ENCODE data around the gene ACTRT2.

The ACTRT2 gene

GRCh38 chr1:3021233-3021671 is at the start of gene ACTRT2:
Gene ACTRT2 (plus strand): TSS chr1:3021467. CDS start chr1:3021687, 220 bp downstream.
- no peak within 1 kb of the TSS for H3K27ac ChIP-seq
- TF ChIP-seq ZFX (IDR thresholded peaks at IDR 0.05): no peak
- TF ChIP-seq, protein P1, sequence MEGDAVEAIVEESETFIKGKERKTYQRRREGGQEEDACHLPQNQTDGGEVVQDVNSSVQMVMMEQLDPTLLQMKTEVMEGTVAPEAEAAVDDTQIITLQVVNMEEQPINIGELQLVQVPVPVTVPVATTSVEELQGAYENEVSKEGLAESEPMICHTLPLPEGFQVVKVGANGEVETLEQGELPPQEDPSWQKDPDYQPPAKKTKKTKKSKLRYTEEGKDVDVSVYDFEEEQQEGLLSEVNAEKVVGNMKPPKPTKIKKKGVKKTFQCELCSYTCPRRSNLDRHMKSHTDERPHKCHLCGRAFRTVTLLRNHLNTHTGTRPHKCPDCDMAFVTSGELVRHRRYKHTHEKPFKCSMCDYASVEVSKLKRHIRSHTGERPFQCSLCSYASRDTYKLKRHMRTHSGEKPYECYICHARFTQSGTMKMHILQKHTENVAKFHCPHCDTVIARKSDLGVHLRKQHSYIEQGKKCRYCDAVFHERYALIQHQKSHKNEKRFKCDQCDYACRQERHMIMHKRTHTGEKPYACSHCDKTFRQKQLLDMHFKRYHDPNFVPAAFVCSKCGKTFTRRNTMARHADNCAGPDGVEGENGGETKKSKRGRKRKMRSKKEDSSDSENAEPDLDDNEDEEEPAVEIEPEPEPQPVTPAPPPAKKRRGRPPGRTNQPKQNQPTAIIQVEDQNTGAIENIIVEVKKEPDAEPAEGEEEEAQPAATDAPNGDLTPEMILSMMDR (conservative IDR thresholded peaks at IDR 0.05): no peak

GRCh38 chr1:2971609-2972008 is 49.7 kb upstream of the ACTRT2 start:
- TF ChIP-seq, protein P1 (conservative IDR thresholded peaks at IDR 0.05): no peak
- no peak for TF ChIP-seq ZFX (IDR thresholded peaks at IDR 0.05)
- H3K27ac ChIP-seq: no peak overlapping the region

DNA sequence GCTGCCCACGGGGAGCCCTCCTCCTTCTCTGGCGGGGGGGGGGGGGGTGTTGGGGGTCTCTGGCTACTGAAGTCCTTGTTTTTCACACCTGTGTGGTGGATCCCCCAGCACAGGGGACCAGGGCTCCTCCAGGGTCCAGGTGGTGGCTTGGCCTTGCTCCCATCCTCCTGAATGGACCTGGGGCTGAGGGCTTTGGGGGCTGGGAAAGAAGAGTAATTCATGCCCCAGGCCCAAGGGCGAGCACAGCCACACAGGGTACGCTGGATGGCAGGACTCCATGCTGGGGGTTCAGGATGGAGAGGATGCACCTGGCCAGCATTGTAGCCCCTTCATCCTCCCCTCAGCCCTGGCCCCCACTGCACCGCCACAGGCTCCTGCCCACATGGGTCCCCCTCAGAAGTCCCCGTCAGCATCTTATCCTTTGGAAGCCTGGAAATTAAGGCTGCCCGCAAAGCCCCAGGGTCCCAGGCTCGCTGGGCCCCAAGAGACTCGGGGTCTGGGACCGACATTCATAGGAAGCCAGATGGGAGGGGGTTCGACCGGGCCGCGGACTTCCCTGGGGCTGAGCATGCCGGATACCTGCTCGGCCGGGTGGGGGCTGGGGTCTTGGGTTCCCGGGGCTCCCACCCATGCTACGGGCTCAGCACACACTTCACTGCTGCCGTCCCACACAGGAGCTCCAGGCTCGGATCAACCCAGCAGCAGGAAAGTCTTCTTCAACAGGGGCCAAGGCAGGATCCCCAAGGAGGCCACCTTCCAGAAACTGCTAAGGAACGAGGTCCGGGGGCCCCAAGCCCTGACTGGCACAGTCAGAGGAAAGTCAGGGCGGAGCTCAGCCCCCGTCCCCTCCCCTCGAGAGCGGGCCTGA is 49.0 kb upstream of the ACTRT2 start:
- TF ChIP-seq, protein P1 (conservative IDR thresholded peaks at IDR 0.05): no peak
- TF ChIP-seq ZFX (IDR thresholded peaks at IDR 0.05): no peak
- H3K27ac ChIP-seq: no peak overlapping the region

DNA sequence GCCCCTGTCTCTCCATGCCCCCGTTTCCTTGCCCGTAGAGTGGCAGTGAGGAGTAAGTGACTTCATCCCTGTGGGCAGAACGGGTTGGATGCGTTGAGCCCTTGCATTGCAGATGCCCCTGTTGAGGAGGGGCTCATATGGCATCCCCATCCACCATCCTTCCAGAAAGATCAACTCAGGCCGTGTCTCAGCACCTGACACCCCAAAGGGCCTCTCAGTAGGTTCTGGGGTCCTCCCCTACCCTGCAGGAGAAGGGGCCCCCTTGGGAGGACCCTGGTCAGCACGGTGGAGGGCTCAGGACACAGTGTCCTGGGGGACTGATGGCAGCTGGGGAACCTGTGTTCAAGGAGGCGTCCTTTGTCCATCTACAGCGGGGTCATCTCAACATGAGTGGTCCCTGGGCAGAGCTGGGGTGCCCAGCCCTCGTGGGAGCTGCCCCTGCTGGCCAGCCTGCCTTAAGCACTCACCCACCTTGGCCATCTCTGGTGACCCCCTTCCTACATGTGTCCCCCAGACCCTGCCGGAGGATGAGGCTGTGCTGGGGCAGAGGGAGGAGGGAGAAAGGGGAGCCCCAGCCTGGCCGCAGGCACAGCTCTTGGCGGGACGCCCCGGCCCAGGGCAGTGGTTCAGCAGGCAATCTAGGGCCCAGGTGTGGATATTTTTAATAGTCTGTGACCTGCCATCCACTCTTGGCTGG is 48.2 kb upstream of the ACTRT2 start:
- TF ChIP-seq, protein P1 (conservative IDR thresholded peaks at IDR 0.05): no peak
- TF ChIP-seq ZFX (IDR thresholded peaks at IDR 0.05): no peak
- H3K27ac ChIP-seq: no peak overlapping the region

DNA sequence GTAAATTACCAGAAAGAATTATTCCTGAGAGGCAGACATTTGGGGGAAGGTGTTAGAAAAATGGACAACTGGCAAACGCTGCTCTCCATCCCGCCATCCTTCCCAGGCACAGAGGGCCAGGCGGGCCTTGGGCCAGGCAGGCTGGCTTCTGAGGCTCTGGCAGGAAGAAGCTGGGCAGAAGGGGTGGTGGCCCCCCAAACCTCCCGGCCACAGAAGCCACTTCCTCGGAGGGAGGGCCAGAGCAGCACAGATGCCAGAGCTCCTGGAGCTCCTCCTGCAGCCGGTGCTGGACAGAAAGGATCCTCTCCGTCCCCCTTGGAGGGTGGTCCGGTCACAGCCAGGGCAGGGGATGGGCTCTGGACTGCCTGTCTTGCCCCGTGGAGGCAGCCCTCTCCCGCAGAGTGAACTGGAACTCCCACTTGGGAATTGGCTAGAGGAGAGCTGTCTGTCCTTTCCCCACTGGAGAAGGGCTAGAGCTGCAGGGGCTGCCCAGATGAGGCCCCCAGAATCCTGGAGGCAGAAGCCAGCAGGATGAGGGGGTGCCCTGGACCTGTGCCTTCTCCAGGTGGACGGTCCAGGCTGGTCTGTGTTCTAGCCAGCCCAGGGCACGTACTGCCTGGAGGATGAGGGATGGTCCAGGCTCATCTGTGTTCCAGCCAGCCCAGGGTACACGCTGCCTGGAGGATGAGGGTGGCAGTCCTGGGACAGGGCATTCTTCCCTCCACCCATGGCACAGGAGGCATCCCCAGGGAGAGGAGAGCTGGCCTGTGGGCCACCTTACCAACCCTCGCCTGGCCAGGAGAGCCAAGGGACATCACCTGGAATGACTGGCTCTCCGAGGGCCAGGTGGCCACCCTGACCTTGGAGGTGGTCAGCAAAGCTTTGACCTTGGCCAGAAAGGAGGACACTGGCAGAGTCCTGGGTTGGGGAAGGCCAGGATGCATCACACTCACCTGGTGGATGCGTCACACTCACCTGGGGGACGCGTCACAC is 47.4 kb upstream of the ACTRT2 start:
- no peak overlapping the region for H3K27ac ChIP-seq
- TF ChIP-seq, protein P1 (conservative IDR thresholded peaks at IDR 0.05): no peak
- TF ChIP-seq ZFX (IDR thresholded peaks at IDR 0.05): no peak

GRCh38 chr1:2974701-2975301 is 46.5 kb upstream of the ACTRT2 start:
- TF ChIP-seq, protein P1 (conservative IDR thresholded peaks at IDR 0.05): no peak
- TF ChIP-seq ZFX (IDR thresholded peaks at IDR 0.05): no peak
- no peak overlapping the region for H3K27ac ChIP-seq

All from C4-2B (cell line).